IMR-90 (cell line): Measurements from ENCODE around the gene PMEPA1. TPM values are rescaled to one million over a fixed set of nuclear protein-coding genes. Genes with fewer than 3 reads are reported as not detected.

ENCODE experiments used
- ATAC-seq: fragments of 200-7000 bp; cut with Tn5 transposase; 2 replicates; pipeline ENCODE4 v1.9.1; 2020; ENCODE audit warnings: low read depth, mild to moderate bottlenecking, moderate library complexity
- BruUV-seq: library from RNA; stranded (reverse); fragments of 400-500 nt; replicated peaks from 2 replicates; lab custom pipeline; 2021; lab: Mats Ljungman, UMichigan
- CTCF ChIA-PET: fragments of 300-600 bp; formaldehyde crosslinking; extraction: SDS; loops from one replicate; lab custom pipeline; 2021; ENCODE audit warnings: antibody characterized with exemption; lab: Yijun Ruan, JAX
- POLR2A ChIA-PET: fragments of 300-600 bp; sonication (Branson Sonifier 250); formaldehyde crosslinking; loops from one replicate; lab custom pipeline; 2022; ENCODE audit warnings: antibody characterized with exemption; ENCODE audit not compliant: unreplicated experiment; lab: Charles Lee
- DNase-seq: peaks from one replicate; pipeline ENCODE4 v3.0.0; 2013
- H2AFZ ChIP-seq: replicated peaks from 2 replicates; pipeline ENCODE3; 2013; ENCODE audit warnings: low read length, mild to moderate bottlenecking; ENCODE audit not compliant: poor library complexity
- H2AK5ac ChIP-seq: 2 replicates; pipeline ENCODE4 v1.6.1; 2013; ENCODE audit warnings: low read depth, low read length, inconsistent platforms
- H2AK9ac ChIP-seq: replicated peaks from 2 replicates; pipeline ENCODE3; 2013; ENCODE audit warnings: mild to moderate bottlenecking, low read depth, low read length, moderate library complexity; ENCODE audit not compliant: poor library complexity
- H2BK120ac ChIP-seq: 2 replicates; pipeline ENCODE4 v1.6.1; 2013; ENCODE audit warnings: low read depth, low read length, inconsistent platforms
- H2BK15ac ChIP-seq: 3 replicates; pipeline ENCODE4 v1.6.1; 2013; ENCODE audit warnings: low read depth, low read length, inconsistent platforms
- H2BK20ac ChIP-seq: 2 replicates; pipeline ENCODE4 v1.6.1; 2013; ENCODE audit warnings: low read depth, mild to moderate bottlenecking, inconsistent platforms, low read length, moderate library complexity
- H2BK5ac ChIP-seq: 2 replicates; pipeline ENCODE4 v1.6.1; 2013; ENCODE audit warnings: mild to moderate bottlenecking, low read depth, low read length, inconsistent platforms; ENCODE audit not compliant: poor library complexity, severe bottlenecking
- H3K14ac ChIP-seq: replicated peaks from 2 replicates; pipeline ENCODE4 v1.6.1; 2013; ENCODE audit warnings: low read depth, low read length, inconsistent platforms
- H3K18ac ChIP-seq: 2 replicates; pipeline ENCODE4 v1.6.1; 2013; ENCODE audit warnings: low read depth, low read length, control low read depth
- H3K23ac ChIP-seq: 2 replicates; pipeline ENCODE4 v1.6.1; 2013; ENCODE audit warnings: low read depth, low read length, inconsistent platforms
- H3K27ac ChIP-seq: 2 replicates; pipeline ENCODE4 v1.5.1; 2013; ENCODE audit warnings: mild to moderate bottlenecking, control low read depth, low read length; ENCODE audit not compliant: insufficient read depth
- H3K27me3 ChIP-seq: 2 replicates; pipeline ENCODE4 v1.6.1; 2013; ENCODE audit warnings: low read length; ENCODE audit not compliant: control insufficient read depth, insufficient read depth
- H3K36me3 ChIP-seq: 2 replicates; pipeline ENCODE4 v1.6.1; 2013; ENCODE audit warnings: low read length, mixed read lengths; ENCODE audit not compliant: control insufficient read depth, insufficient read depth
- H3K4ac ChIP-seq: 2 replicates; pipeline ENCODE4 v1.6.1; 2013; ENCODE audit warnings: low read depth, low read length, inconsistent platforms
- H3K4me1 ChIP-seq: 2 replicates; pipeline ENCODE4 v1.6.1; 2013; ENCODE audit warnings: low read length, mixed read lengths; ENCODE audit not compliant: control insufficient read depth, insufficient read depth
- H3K4me2 ChIP-seq: 2 replicates; pipeline ENCODE4 v1.6.1; 2013; ENCODE audit warnings: low read depth, mild to moderate bottlenecking, control low read depth, low read length, moderate library complexity
- H3K4me3 ChIP-seq: 2 replicates; pipeline ENCODE4 v1.5.1; 2013; ENCODE audit warnings: low read depth, mild to moderate bottlenecking, control low read depth, low read length, moderate library complexity; ENCODE audit not compliant: insufficient read depth
- H3K56ac ChIP-seq: 2 replicates; pipeline ENCODE4 v1.6.1; 2013; ENCODE audit warnings: low read length, inconsistent platforms; ENCODE audit not compliant: insufficient read depth; ENCODE audit errors: extremely low read depth
- H3K79me1 ChIP-seq, 2 experiments: 2 replicates each; pipeline ENCODE4 v1.6.1; 2013; ENCODE audit warnings: low read length in 2 of 2, inconsistent platforms in 1 of 2, low read depth in 1 of 2
- H3K9ac ChIP-seq: 2 replicates; pipeline ENCODE4 v1.6.1; 2013; ENCODE audit warnings: low read depth, low read length, control low read depth
- H3K9me1 ChIP-seq: 2 replicates; pipeline ENCODE4 v1.6.1; 2013; ENCODE audit warnings: low read length, inconsistent platforms; ENCODE audit not compliant: insufficient read depth
- H3K9me3 ChIP-seq: 2 replicates; pipeline ENCODE4 v1.6.1; 2013; ENCODE audit warnings: low read length; ENCODE audit not compliant: control insufficient read depth, insufficient read depth
- H4K20me1 ChIP-seq: 2 replicates; pipeline ENCODE4 v1.6.1; 2013; ENCODE audit warnings: low read length, inconsistent platforms; ENCODE audit not compliant: insufficient read depth
- H4K5ac ChIP-seq: 2 replicates; pipeline ENCODE4 v1.6.1; 2013; ENCODE audit warnings: mild to moderate bottlenecking, low read depth, low read length, control low read depth
- H4K8ac ChIP-seq, 2 experiments: 2 replicates each; pipeline ENCODE4 v1.6.1; 2013; ENCODE audit warnings: low read depth in 2 of 2, low read length in 2 of 2, control low read depth in 1 of 2, inconsistent platforms in 1 of 2
- H4K91ac ChIP-seq: 2 replicates; pipeline ENCODE4 v1.6.1; 2013; ENCODE audit warnings: low read depth, low read length, inconsistent platforms; ENCODE audit not compliant: insufficient read depth
- CEBPB ChIP-seq: IDR thresholded peaks from 2 replicates; pipeline ENCODE4 v1.6.1; 2012; ENCODE audit warnings: low read depth, low read length, improper control_type of control experiment
- RFX5 ChIP-seq: IDR thresholded peaks from 2 replicates; pipeline ENCODE4 v1.8.0; 2012; ENCODE audit warnings: low read depth, mild to moderate bottlenecking, low read length, moderate library complexity
- WGBS, 2 experiments: methylation state at CpG; one replicate each; pipeline versions ENCODE4 v1.1.5 to v1.1.7; 2013; ENCODE audit warnings: missing lambda C conversion rate in 2 of 2; ENCODE audit not compliant: insufficient read length in 1 of 2; ENCODE audit errors: extremely low coverage in 2 of 2; 5-methylcytosine and 5-hydroxymethylcytosine counted together
- dilution Hi-C: fragments of 300-500 bp; cut with HindIII; formaldehyde crosslinking; loops from one replicate; pipeline ENCODE4 v1.14.3; 2018; ENCODE audit warnings: low sequenced_read_pairs; ENCODE audit not compliant: unreplicated experiment
- in situ Hi-C: fragments of 300-500 bp; cut with MboI; formaldehyde crosslinking; loops from 3 replicates; pipeline ENCODE4 v1.14.3; 2019; ENCODE audit warnings: low sequenced_read_pairs, inconsistent platforms, mixed read lengths
- intact Hi-C: fragments of 100-400 bp; cut with micrococcal nuclease; formaldehyde crosslinking; loops from 2 replicates; pipeline ENCODE4 v1.10.0; 2022
- polyA plus RNA-seq, 3 experiments: library from polyadenylated mRNA; depleted of rRNA; stranded (reverse); fragments of >200 nt; gene quantifications; 2 replicates each; pipeline ENCODE4 v1.2.3, GENCODE V29; 2012; ENCODE audit warnings: low replicate concordance in 1 of 3
- total RNA-seq: library from RNA; depleted of rRNA; stranded (reverse); fragments of >200 nt; gene quantifications from 2 replicates; pipeline ENCODE4 v1.2.3, GENCODE V29; 2012

Gene PMEPA1
- total and polyA plus RNA-seq, 2 of the 4 experiments (the other 2 are of a cell fraction) = 2.0 to 6.9 TPM

DNA sequence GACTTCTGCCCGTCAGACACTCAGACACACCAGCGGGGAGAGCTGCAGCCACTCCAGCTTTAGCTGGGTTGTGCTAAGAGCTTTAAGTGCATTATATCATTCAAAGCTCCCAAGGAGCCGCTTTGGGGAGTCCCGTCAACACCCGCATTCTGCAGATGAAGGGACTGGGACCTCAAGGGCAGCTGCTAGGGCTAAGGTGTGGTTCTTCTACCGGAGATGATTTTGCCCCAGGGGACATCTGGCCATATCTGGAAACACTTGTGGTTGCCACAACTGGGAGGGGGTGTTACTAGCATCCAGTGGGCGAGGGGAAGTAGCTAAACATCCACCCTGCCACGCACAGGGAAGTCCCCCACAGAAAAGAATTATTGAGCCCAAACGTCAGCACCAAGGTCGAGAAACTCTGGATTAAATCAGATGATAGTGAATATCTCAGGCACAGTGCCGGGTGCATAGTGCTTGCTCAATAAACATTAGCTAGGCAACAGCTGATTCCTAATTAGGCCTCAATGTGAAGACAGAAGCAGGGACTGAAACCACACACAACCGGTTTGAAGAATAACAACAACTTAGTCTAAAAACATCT, 29.6 kb downstream of the PMEPA1 start:
- no peaks in the 10 kb centered on the region for H3K27me3 ChIP-seq
- 96% methylated on average over 4 of the region's 12 CpGs; no CpG with 5 or more reads in 1 of the 2 experiments for WGBS, 2 experiments
- in situ Hi-C loops = loop anchor here (25.0 kb wide), 1 partner anchor 1357 kb away; the partner anchor contains the start of genes ATP5F1E and PRELID3B
- H2BK5ac ChIP-seq = no peak overlapping the region
- peaks cover 15 to 30% of the 10 kb centered on the region in 2 experiments for H3K79me1 ChIP-seq
- H4K20me1 ChIP-seq = peaks cover 54% of the 10 kb centered on the region
- no peaks in the 10 kb centered on the region for H3K9me3 ChIP-seq
- DNase-seq (no peak), ATAC-seq (no peak)
- ChIA-PET POLR2A (no interaction called here), CTCF (no interaction called here)
- H4K5ac ChIP-seq = no peak overlapping the region
- no peak overlapping the region for H3K56ac ChIP-seq
- no peak overlapping the region for H3K14ac ChIP-seq
- no peaks in the 10 kb centered on the region for H3K4me1 ChIP-seq
- BruUV-seq = no TSS peak
- H2BK120ac ChIP-seq = no peak overlapping the region
- H3K23ac ChIP-seq = no peak overlapping the region
- dilution Hi-C loops = no loop called here
- H3K4ac ChIP-seq = no peak overlapping the region
- no peak overlapping the region for H2AK9ac ChIP-seq
- H3K36me3 ChIP-seq = no peaks in the 10 kb centered on the region
- H2AK5ac ChIP-seq = no peak overlapping the region
- intact Hi-C loops = no loop called here
- no peak overlapping the region for H2BK20ac ChIP-seq
- no peak overlapping the region for H3K9ac ChIP-seq
- no peak overlapping the region for H3K18ac ChIP-seq
- H4K8ac ChIP-seq = no peak overlapping the region
- H3K27ac ChIP-seq = no peak overlapping the region
- no peak overlapping the region for H2BK15ac ChIP-seq
- no peak overlapping the region for H3K4me3 ChIP-seq
- TF ChIP-seq RFX5 (no peak), CEBPB (no peak)
- no peak overlapping the region for H3K4me2 ChIP-seq
- H2AFZ ChIP-seq = no peak overlapping the region
- no peak overlapping the region for H4K91ac ChIP-seq
- H3K9me1 ChIP-seq = peaks cover 3% of the 10 kb centered on the region; the same call in 1 of the 2 replicates
